Stimulated activated CD4-positive, alpha-beta T cell treated with anti-CD3 and anti-CD28 coated beads, TNF-alpha, amount 100 ng/mL, for 1 hour (primary cell): ENCODE data around the gene SNX4.
"Not testable (repeated sequence)": the region's sequence is repeated elsewhere in the genome, so short reads cannot be mapped to it uniquely, and the experiment has no call there.

Experiments used
- DNase-seq, 3 donors: peaks; one replicate each; pipeline ENCODE4 v3.0.0-alpha.2; 2020; ENCODE audit warnings: low read depth in 3 of 3, low spot score in 1 of 3

SNX4 gene

DNA sequence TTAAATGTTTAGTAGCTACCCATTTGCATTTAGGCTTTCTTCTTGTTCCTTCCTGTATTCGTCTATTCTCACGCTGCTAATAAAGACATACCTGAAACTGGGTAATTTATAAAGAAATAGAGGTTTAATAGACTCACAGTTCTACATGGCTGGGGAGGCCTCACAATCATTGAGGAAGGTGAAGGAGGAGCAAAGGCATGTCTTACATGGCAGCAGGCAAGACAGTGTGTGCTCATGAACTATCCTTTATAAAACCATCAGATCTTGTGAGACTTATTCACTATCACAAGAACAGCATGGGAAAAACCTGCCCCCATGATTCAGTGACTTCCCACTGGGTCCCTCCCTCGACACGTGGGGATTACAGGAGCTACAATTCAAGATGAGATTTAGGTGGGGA, 114.5 kb downstream of the SNX4 start:
- not testable (repeated sequence) for DNase-seq

DNA sequence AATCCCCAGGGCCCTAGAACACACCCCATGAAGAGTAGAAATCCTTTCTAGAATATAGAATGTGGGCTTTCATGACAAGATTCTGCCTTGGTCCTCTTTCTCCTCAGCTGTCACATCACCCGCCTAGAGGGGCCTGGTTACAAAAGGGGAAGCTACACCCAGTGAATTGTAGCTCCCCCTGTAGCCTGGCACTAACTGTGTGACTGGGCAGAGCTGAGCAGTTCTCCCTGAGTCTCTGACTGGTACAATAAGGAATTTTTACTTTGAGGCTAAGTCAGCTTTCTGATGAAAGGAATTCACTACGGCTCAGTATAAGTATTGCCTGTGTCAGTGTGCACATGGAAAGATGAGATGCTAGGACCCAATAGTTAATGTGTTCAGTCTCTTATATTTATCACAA, 116.2 kb downstream of the SNX4 start:
- DNase-seq: no peak

GRCh38 chr3:125402639-125403038, 117.4 kb downstream of the SNX4 start:
- DNase-seq: no peak

- DNase-seq: no peak
Observed at GRCh38 chr3:125401402-125401801, 118.6 kb downstream of the SNX4 start.

- no peak for DNase-seq
Observed at GRCh38 chr3:125398952-125399351, 121.0 kb downstream of the SNX4 start.
